Progenitor cell of endocrine pancreas (in vitro differentiated cells): ENCODE measurements around the gene ITPR2. TPM values are rescaled to one million over a fixed set of nuclear protein-coding genes. Genes with fewer than 3 reads are reported as not detected.
"Not testable (repeated sequence)": the region's sequence is repeated elsewhere in the genome, so short reads cannot be mapped to it uniquely, and the experiment has no call there.

Experiments used
- DNase-seq: peaks from one replicate; pipeline ENCODE4 v3.0.0; 2021; ENCODE audit warnings: low spot score; ENCODE audit not compliant: unreplicated experiment
- H3K27ac Mint-ChIP-seq: 2 replicates; pipeline ENCODE4 v1.8.0; 2021; ENCODE audit warnings: mild to moderate bottlenecking, moderate library complexity, mixed read lengths
- H3K27me3 Mint-ChIP-seq: 2 replicates; pipeline ENCODE4 v1.8.0; 2021; ENCODE audit warnings: mixed read lengths
- H3K36me3 Mint-ChIP-seq: 2 replicates; pipeline ENCODE4 v1.8.0; 2022; ENCODE audit warnings: mixed read lengths; ENCODE audit not compliant: insufficient read depth
- H3K4me1 Mint-ChIP-seq: 2 replicates; pipeline ENCODE4 v1.8.0; 2021; ENCODE audit warnings: low read depth, mixed read lengths
- H3K4me3 Mint-ChIP-seq: 2 replicates; pipeline ENCODE4 v1.8.0; 2021; ENCODE audit warnings: low read depth, mild to moderate bottlenecking, moderate library complexity, mixed read lengths
- H3K9me3 Mint-ChIP-seq: 2 replicates; pipeline ENCODE4 v1.8.0; 2021; ENCODE audit warnings: low read depth, mixed read lengths
- CTCF ChIP-seq: fragments of 200-600 bp; sonication (generic); IDR thresholded peaks from one replicate; pipeline ENCODE4 v1.5.0; 2021; ENCODE audit warnings: antibody characterized with exemption, mild to moderate bottlenecking; ENCODE audit not compliant: unreplicated experiment
- total RNA-seq: library from RNA; stranded (reverse); gene quantifications from 2 replicates; pipeline ENCODE4 v1.2.1, GENCODE V29; 2021

The ITPR2 gene
- total RNA-seq, 1 donor from 2014 or later = 72.4 TPM

- Mint-ChIP-seq H3K27me3 (no peaks in the 10 kb centered on the region), H3K36me3 (peaks cover under 1% of the 10 kb centered on the region), H3K4me1 (no peaks in the 10 kb centered on the region), H3K27ac (no peak overlapping the region), H3K4me3 (no peak overlapping the region), H3K9me3 (no peaks in the 10 kb centered on the region)
- no peak for DNase-seq
- no peak for TF ChIP-seq CTCF
These were observed 226.1 kb downstream of the ITPR2 start for GRCh38 chr12:26606911-26607310.

GRCh38 chr12:26604813-26605212 lies 228.2 kb downstream of the ITPR2 start:
- H3K36me3 Mint-ChIP-seq, H3K4me1 Mint-ChIP-seq, H3K27ac Mint-ChIP-seq, H3K4me3 Mint-ChIP-seq, H3K9me3 Mint-ChIP-seq, H3K27me3 Mint-ChIP-seq, DNase-seq: not testable (repeated sequence)

GRCh38 chr12:26599096-26599695 lies 233.8 kb downstream of the ITPR2 start:
- Mint-ChIP-seq H3K9me3 (no peaks in the 10 kb centered on the region), H3K27ac (no peak overlapping the region), H3K27me3 (no peaks in the 10 kb centered on the region), H3K36me3 (peaks cover 18% of the 10 kb centered on the region), H3K4me3 (no peak overlapping the region), H3K4me1 (no peaks in the 10 kb centered on the region)
- DNase-seq = no peak
- no peak for TF ChIP-seq CTCF

- H3K27ac Mint-ChIP-seq = no peak overlapping the region
- TF ChIP-seq CTCF = no peak
These were observed 237.2 kb downstream of the ITPR2 start for GRCh38 chr12:26595806-26596205.

GRCh38 chr12:26580619-26581018 lies 252.4 kb downstream of the ITPR2 start:
- H3K27me3 Mint-ChIP-seq = no peaks in the 10 kb centered on the region
- H3K27ac Mint-ChIP-seq = peak overlapping the region; percentile 1
- TF ChIP-seq CTCF = no peak

More at GRCh38 chr12:26595806-26596205, 237.2 kb downstream of the ITPR2 start:
- Mint-ChIP-seq H3K36me3 (peaks cover 15% of the 10 kb centered on the region), H3K9me3 (no peaks in the 10 kb centered on the region), H3K27me3 (no peaks in the 10 kb centered on the region), H3K4me1 (no peaks in the 10 kb centered on the region), H3K4me3 (no peak overlapping the region)
- no peak for DNase-seq

GRCh38 chr12:26576266-26576665 lies 256.7 kb downstream of the ITPR2 start:
- H3K9me3 Mint-ChIP-seq = no peaks in the 10 kb centered on the region
- no peak for DNase-seq
- peaks cover 3% of the 10 kb centered on the region for H3K4me1 Mint-ChIP-seq
- no peak for TF ChIP-seq CTCF
- no peaks in the 10 kb centered on the region for H3K27me3 Mint-ChIP-seq
- H3K27ac Mint-ChIP-seq = no peak overlapping the region
- H3K36me3 Mint-ChIP-seq = peaks cover 8% of the 10 kb centered on the region
- no peak overlapping the region for H3K4me3 Mint-ChIP-seq

More at GRCh38 chr12:26580619-26581018, 252.4 kb downstream of the ITPR2 start:
- Mint-ChIP-seq H3K4me3 (no peak overlapping the region), H3K36me3 (peaks cover 6% of the 10 kb centered on the region), H3K9me3 (no peaks in the 10 kb centered on the region), H3K4me1 (no peaks in the 10 kb centered on the region)
- no peak for DNase-seq
